ENCODE measurements around the gene SHROOM2. TPM values are rescaled to one million over a fixed set of nuclear protein-coding genes. Genes with fewer than 3 reads are reported as not detected.

The SHROOM2 gene
- total RNA-seq, 1 experiment from 2014 or later: not detected

- DNase-seq (ENCODE audit: low spot score): no peak
Observed at GRCh38 chrX:9895225-9895912, 109.1 kb downstream of the SHROOM2 start.

GRCh38 chrX:9897761-9898161 lies 111.5 kb downstream of the SHROOM2 start:
- DNase-seq (ENCODE audit: low spot score): no peak

- DNase-seq (ENCODE audit: low spot score): no peak
Observed at GRCh38 chrX:9899640-9900111, 113.4 kb downstream of the SHROOM2 start.

- DNase-seq (ENCODE audit: low spot score): no peak
Observed at GRCh38 chrX:9902656-9903055, 116.4 kb downstream of the SHROOM2 start.

- DNase-seq (ENCODE audit: low spot score): no peak
Observed at GRCh38 chrX:9903146-9903545, 116.9 kb downstream of the SHROOM2 start.

GRCh38 chrX:9905288-9905687 lies 119.1 kb downstream of the SHROOM2 start:
- DNase-seq (ENCODE audit: low spot score): no peak

- no peak for DNase-seq (ENCODE audit: low spot score)
Observed at GRCh38 chrX:9905721-9906120, 119.5 kb downstream of the SHROOM2 start.

GRCh38 chrX:9906919-9907318 lies 120.7 kb downstream of the SHROOM2 start:
- DNase-seq (ENCODE audit: low spot score): peak; percentile 51

GRCh38 chrX:9907645-9908387 lies 121.6 kb downstream of the SHROOM2 start:
- DNase-seq (ENCODE audit: low spot score): no peak

- DNase-seq (ENCODE audit: low spot score): no peak
Observed at GRCh38 chrX:9909254-9909653, 123.0 kb downstream of the SHROOM2 start.

GRCh38 chrX:9911487-9911886 lies 125.3 kb downstream of the SHROOM2 start:
- peak; percentile 37 for DNase-seq (ENCODE audit: low spot score)

- DNase-seq (ENCODE audit: low spot score): no peak
Observed at GRCh38 chrX:9912351-9913145, 126.3 kb downstream of the SHROOM2 start.

- no peak for DNase-seq (ENCODE audit: low spot score)
Observed at GRCh38 chrX:9913146-9913433, 126.9 kb downstream of the SHROOM2 start.

- no peak for DNase-seq (ENCODE audit: low spot score)
Observed at GRCh38 chrX:9917861-9918260, 131.6 kb downstream of the SHROOM2 start.

GRCh38 chrX:9919632-9920172 lies 133.5 kb downstream of the SHROOM2 start:
- no peak for DNase-seq (ENCODE audit: low spot score)

GRCh38 chrX:9921407-9921806 lies 135.2 kb downstream of the SHROOM2 start:
- DNase-seq (ENCODE audit: low spot score): no peak

- no peak for DNase-seq (ENCODE audit: low spot score)
Observed at GRCh38 chrX:9923357-9923756, 137.1 kb downstream of the SHROOM2 start.

GRCh38 chrX:9926002-9926401 lies 139.8 kb downstream of the SHROOM2 start:
- no peak for DNase-seq (ENCODE audit: low spot score)

- DNase-seq (ENCODE audit: low spot score): no peak
Observed at GRCh38 chrX:9927698-9928482, 141.7 kb downstream of the SHROOM2 start.

GRCh38 chrX:9935436-9935835 lies 149.2 kb downstream of the SHROOM2 start:
- DNase-seq (ENCODE audit: low spot score): no peak

GRCh38 chrX:9937761-9938160 lies 151.5 kb downstream of the SHROOM2 start:
- DNase-seq (ENCODE audit: low spot score): no peak
